Mammary epithelial cell (primary cell): ENCODE data around the gene PLD6.

Experiments
- EZH2 ChIP-seq: IDR thresholded peaks from 2 replicates; pipeline ENCODE4 v1.6.1; 2012; ENCODE audit warnings: low read length, inconsistent platforms, borderline replicate concordance
- TF ChIP-seq, protein P1 (sequence below), 2 donors: IDR thresholded peaks in 1 of 2; conservative IDR thresholded peaks in 1 of 2; 2 replicates each; pipeline ENCODE4 v1.5.1; 2011 to 2012; ENCODE audit warnings: inconsistent platforms in 2 of 2, low read length in 2 of 2, mild to moderate bottlenecking in 2 of 2, control low read depth in 1 of 2, low read depth in 1 of 2; ENCODE audit not compliant: insufficient read depth in 1 of 2; ENCODE audit errors: extremely low read depth in 1 of 2

DNA sequence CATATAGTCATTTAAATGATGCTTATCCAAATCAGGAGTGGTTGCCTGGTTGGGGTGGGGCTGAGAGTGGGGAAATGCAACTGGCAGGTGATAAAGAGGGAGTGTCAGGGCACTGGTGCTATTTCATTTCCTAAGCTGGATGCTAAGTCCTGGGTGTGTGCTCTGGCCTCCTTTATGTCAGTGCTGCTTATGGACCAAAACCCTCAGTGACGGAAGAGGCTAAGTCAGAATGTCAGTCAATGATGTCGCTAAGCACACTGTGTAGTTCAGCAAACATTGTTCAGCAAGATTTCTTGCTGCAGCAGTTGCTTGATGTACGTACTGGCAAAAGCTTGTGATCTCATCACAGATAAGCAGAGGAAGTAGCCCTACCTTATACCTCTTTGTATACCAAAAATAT, 47.3 kb upstream of the PLD6 start:
- TF ChIP-seq, protein P1, sequence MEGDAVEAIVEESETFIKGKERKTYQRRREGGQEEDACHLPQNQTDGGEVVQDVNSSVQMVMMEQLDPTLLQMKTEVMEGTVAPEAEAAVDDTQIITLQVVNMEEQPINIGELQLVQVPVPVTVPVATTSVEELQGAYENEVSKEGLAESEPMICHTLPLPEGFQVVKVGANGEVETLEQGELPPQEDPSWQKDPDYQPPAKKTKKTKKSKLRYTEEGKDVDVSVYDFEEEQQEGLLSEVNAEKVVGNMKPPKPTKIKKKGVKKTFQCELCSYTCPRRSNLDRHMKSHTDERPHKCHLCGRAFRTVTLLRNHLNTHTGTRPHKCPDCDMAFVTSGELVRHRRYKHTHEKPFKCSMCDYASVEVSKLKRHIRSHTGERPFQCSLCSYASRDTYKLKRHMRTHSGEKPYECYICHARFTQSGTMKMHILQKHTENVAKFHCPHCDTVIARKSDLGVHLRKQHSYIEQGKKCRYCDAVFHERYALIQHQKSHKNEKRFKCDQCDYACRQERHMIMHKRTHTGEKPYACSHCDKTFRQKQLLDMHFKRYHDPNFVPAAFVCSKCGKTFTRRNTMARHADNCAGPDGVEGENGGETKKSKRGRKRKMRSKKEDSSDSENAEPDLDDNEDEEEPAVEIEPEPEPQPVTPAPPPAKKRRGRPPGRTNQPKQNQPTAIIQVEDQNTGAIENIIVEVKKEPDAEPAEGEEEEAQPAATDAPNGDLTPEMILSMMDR (conservative IDR thresholded peaks at IDR 0.05 in 1 of 2, IDR thresholded peaks at IDR 0.05 in 1 of 2; ENCODE audit: extremely low read depth in 1 of 2, insufficient read depth in 1 of 2, low read depth in 1 of 2, low read length in 2 of 2): no peak
- no peak for TF ChIP-seq EZH2
